Activated naive CD8-positive, alpha-beta T cell treated with anti-CD3 and anti-CD28 coated beads, Interleukin-2, amount 50 U/mL, for 24 hours (primary cell): ENCODE results near the gene ZBTB48.
A peak's percentile ranks its signal among the peaks of the same experiment; 100 is the strongest.

Experiments
- ATAC-seq: fragments of 150-1000 bp; cut with Tn5 transposase; one replicate; pipeline ENCODE4 v1.10.0; 2021
- DNase-seq: peaks from one replicate; pipeline ENCODE4 v3.0.0; 2021
- H3K27ac Mint-ChIP-seq: one replicate; pipeline ENCODE4 v1.8.0; 2021; ENCODE audit warnings: mild to moderate bottlenecking, mixed read lengths
- H3K27me3 Mint-ChIP-seq: one replicate; pipeline ENCODE4 v1.8.0; 2021; ENCODE audit warnings: mixed read lengths
- H3K36me3 Mint-ChIP-seq: one replicate; pipeline ENCODE4 v1.8.0; 2021; ENCODE audit warnings: low read depth, mixed read lengths
- H3K4me1 Mint-ChIP-seq: one replicate; pipeline ENCODE4 v1.8.0; 2021; ENCODE audit warnings: mixed read lengths
- H3K4me3 Mint-ChIP-seq: one replicate; pipeline ENCODE4 v1.8.0; 2021; ENCODE audit warnings: mild to moderate bottlenecking, moderate library complexity, mixed read lengths
- H3K9me3 Mint-ChIP-seq: one replicate; pipeline ENCODE4 v1.8.0; 2021; ENCODE audit warnings: mixed read lengths

ZBTB48 gene

DNA sequence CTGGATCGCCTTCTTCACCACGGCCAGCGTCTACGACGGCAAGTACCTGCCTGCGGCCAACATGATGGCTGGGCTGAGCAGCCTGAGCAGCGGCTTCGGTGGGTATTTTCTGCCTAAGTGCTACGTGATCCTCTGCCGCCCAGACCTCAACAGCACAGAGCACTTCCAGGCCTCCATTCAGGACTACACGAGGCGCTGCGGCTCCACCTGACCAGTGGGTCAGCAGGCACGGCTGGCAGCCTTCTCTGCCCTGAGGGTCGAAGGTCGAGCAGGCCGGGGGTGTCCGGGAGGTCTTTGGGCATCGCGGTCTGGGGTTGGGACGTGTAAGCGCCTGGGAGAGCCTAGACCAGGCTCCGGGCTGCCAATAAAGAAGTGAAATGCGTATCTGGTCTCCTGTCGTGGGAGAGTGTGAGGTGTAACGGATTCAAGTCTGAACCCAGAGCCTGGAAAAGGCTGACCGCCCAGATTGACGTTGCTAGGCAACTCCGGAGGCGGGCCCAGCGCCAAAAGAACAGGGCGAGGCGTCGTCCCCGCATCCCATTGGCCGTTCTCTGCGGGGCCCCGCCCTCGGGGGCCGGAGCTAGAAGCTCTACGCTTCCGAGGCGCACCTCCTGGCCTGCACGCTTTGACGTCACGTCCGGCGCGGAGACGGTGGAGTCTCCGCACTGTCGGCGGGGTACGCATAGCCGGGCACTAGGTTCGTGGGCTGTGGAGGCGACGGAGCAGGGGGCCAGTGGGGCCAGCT lies at the start of gene ZBTB48:
Gene ZBTB48 (plus strand): TSS at position 621 of the 745 bp plus-strand sequence. CDS start 616 bp downstream, outside the sequence.
- peaks cover 31% of the 10 kb centered on the region for H3K4me1 Mint-ChIP-seq
- H3K27me3 Mint-ChIP-seq: no peaks in the 10 kb centered on the region
- DNase-seq: peak; percentile 98

DNA sequence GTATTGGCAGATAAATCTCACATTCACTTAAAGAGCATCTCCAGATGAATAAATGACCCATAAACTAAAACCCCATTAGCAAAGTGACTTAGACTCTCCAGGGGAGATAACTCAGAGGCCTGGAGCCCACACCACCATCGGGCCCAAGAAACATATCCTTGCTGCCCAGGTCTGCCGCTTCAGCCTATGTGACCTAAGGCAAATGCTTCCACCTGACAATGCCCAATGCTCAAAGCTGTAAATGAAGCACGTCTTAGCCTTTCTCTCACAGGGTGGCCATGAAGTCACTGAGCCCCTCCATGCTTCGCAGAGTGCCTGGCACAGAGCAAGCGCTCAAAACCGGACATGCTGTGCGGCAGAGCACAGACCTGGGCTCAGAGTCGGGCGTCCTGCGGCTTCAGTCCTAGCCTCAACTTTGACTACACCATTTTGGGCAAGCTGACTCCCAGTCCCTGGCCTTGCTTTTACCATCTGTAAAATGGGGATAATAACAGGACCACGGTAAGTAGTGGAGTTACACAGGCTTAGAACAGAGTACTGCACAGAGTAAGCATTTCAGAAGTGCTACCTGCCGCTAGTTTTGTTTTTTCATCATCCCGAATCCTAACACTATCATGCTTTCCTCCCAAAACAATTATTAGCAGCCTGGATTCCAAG lies 49.2 kb upstream of the ZBTB48 start:
- DNase-seq: no peak
- Mint-ChIP-seq H3K4me3 (no peak overlapping the region), H3K9me3 (no peaks in the 10 kb centered on the region), H3K27ac (no peak overlapping the region), H3K36me3 (peaks cover 40% of the 10 kb centered on the region), H3K27me3 (no peaks in the 10 kb centered on the region), H3K4me1 (no peaks in the 10 kb centered on the region)
- ATAC-seq: no peak

More for the DNA sequence above, at the start of gene ZBTB48:
- peak within 1 kb of the TSS; percentile 89 for H3K4me3 Mint-ChIP-seq
- H3K36me3 Mint-ChIP-seq: peaks cover 6% of the 10 kb centered on the region
- H3K9me3 Mint-ChIP-seq: no peaks in the 10 kb centered on the region
- ATAC-seq: peak; percentile 99
- peak within 1 kb of the TSS; percentile 94 for H3K27ac Mint-ChIP-seq

DNA sequence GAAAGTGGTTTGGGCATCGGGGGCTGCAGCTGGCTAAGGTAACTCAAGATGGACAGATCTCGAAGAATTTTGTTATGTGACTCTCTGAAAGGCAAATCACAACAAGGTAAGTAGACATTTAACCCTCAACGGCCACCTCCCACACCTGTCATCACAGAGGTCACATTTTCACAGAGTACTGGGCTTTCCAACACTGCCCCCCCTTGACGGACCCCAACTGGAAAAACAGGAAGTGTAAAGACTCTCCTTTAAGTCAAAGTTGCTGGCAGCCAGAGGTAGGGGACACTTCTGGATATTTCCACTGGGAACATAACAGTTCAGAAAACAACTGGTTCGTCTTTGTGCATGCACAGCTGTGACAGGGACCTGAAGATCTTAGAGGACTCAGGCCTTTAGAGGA lies 47.8 kb upstream of the ZBTB48 start:
- H3K4me1 Mint-ChIP-seq: no peaks in the 10 kb centered on the region
- DNase-seq: no peak
- H3K27ac Mint-ChIP-seq: no peak overlapping the region

DNA sequence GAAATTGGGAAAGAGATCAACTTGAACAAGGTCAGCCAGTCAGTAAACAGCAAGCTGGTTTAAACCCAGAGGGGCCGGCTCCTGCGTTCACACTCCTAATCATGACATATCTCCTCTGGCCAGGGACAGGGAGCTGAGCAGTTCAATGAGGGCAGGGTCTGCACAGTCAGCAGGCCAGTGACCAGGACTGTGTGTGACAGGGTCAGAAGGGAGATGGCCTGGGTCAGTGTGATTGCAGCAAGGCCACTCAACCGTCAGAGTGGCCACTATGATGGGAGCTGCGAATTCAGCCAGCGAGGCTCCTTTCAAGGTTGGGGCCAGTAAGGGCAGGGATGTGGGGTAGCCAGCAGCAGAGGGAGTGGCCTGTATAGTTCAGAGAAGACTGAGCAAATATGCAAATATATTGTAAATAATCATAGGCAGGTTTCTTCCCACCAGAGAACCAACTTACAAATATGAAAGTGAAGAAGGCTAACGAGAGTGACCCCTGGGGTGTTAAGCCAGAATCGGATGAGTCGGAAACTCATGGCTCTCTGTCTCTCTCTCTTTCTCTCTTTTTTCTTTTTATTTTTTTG lies 45.5 kb upstream of the ZBTB48 start:
- no peaks in the 10 kb centered on the region for H3K27me3 Mint-ChIP-seq
- H3K27ac Mint-ChIP-seq: no peak overlapping the region
- no peaks in the 10 kb centered on the region for H3K9me3 Mint-ChIP-seq
- H3K4me3 Mint-ChIP-seq: no peak overlapping the region
- H3K4me1 Mint-ChIP-seq: no peaks in the 10 kb centered on the region
- DNase-seq: no peak
- no peak for ATAC-seq
- peaks cover 29% of the 10 kb centered on the region for H3K36me3 Mint-ChIP-seq

More for the DNA sequence above, 47.8 kb upstream of the ZBTB48 start:
- no peak overlapping the region for H3K4me3 Mint-ChIP-seq
- H3K9me3 Mint-ChIP-seq: no peaks in the 10 kb centered on the region
- H3K27me3 Mint-ChIP-seq: no peaks in the 10 kb centered on the region
- no peak for ATAC-seq
- H3K36me3 Mint-ChIP-seq: peaks cover 38% of the 10 kb centered on the region

DNA sequence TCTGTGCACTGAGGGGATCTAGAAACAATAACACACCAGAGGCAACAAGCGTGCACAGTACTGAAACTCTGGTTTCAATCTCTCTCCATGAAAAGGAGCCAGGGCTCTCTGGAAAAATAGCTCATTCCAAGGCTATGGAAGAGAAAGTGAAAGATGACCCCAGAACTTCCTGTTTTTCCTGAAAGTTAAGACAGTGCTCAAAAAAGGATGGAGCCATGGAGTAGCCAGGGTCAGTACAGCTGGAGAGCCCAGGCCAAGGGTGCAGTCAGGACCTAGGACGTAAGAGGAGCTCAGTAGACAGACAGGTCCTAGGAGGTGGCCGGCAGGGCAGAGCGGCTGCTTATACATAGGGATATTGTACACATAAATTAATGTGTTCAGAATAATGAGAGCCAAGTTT lies 44.6 kb upstream of the ZBTB48 start:
- H3K36me3 Mint-ChIP-seq: peaks cover 32% of the 10 kb centered on the region
- DNase-seq: no peak

DNA sequence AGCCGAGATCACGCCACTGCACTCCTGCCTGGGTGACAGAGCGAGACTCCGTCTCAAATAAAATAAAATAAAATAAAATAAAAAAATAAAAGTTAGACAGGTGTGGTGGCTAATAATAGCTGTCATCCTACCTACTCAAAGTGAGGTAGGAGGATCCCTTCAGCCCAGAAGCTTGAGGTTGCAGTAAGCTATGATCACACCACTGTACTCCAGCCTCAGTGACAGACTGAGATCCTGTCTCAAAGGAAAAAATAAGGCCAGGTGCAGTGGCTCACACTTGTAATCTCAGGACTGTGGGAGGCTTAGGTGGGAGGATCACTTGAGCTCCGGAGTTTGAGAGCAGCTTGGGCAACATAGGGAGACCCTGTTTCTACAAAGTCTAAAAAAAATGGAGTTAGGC lies 43.5 kb upstream of the ZBTB48 start:
- no peaks in the 10 kb centered on the region for H3K4me1 Mint-ChIP-seq
- peaks cover 37% of the 10 kb centered on the region for H3K36me3 Mint-ChIP-seq
- ATAC-seq (no peak), DNase-seq (no peak)
- H3K27me3 Mint-ChIP-seq: no peaks in the 10 kb centered on the region
- H3K27ac Mint-ChIP-seq: no peak overlapping the region
- no peaks in the 10 kb centered on the region for H3K9me3 Mint-ChIP-seq
- no peak overlapping the region for H3K4me3 Mint-ChIP-seq

More for the DNA sequence above, 44.6 kb upstream of the ZBTB48 start:
- H3K4me3 Mint-ChIP-seq: no peak overlapping the region
- no peaks in the 10 kb centered on the region for H3K9me3 Mint-ChIP-seq
- H3K4me1 Mint-ChIP-seq: no peaks in the 10 kb centered on the region
- no peak overlapping the region for H3K27ac Mint-ChIP-seq
- no peak for ATAC-seq
- H3K27me3 Mint-ChIP-seq: no peaks in the 10 kb centered on the region

DNA sequence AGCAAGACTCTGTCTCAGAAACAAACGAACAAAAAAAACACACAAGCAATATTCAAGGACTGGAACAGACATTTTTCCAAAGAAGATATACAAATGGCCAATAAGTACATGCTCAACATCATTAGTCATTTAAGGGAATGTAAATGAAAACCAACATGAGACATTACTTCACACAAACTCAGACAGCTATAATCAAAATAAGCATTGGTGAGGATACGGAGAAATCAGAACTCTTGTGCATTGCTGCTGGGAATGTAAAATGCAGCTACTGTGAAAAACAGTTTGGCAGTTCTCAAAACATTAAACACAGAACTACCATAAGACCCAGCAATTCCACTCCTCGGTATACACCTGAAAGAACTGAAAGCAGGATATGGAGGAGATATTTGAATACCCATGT lies 40.8 kb upstream of the ZBTB48 start:
- Mint-ChIP-seq H3K36me3 (peaks cover 32% of the 10 kb centered on the region), H3K27me3 (no peaks in the 10 kb centered on the region), H3K9me3 (no peaks in the 10 kb centered on the region), H3K4me3 (no peak overlapping the region), H3K27ac (no peak overlapping the region), H3K4me1 (no peaks in the 10 kb centered on the region)
- no peak for ATAC-seq
- DNase-seq: no peak

DNA sequence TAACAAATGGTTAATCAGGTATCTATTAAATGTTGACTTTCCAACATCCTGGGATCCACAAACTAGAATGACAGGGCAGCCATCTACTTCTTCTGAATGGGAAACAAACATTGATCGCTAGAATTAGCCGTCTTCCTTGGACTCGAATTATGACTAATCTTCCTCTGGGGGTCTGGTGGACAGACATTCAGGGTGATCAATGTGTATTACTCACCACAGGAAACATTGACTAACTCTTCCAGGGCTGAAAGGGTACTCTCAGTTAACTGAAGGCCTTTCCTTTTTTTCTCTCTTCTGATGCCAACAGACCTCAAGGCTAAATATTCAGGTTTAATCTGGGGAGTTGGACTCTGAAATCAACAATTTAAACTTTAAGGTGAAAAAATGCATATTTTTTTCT lies 35.0 kb upstream of the ZBTB48 start:
- ATAC-seq (peak; percentile 85), DNase-seq (no peak)
- Mint-ChIP-seq H3K9me3 (no peaks in the 10 kb centered on the region), H3K4me1 (peaks cover 34% of the 10 kb centered on the region), H3K4me3 (peak overlapping the region; percentile 62), H3K27me3 (no peaks in the 10 kb centered on the region), H3K27ac (peak overlapping the region; percentile 89), H3K36me3 (peaks cover 50% of the 10 kb centered on the region)

DNA sequence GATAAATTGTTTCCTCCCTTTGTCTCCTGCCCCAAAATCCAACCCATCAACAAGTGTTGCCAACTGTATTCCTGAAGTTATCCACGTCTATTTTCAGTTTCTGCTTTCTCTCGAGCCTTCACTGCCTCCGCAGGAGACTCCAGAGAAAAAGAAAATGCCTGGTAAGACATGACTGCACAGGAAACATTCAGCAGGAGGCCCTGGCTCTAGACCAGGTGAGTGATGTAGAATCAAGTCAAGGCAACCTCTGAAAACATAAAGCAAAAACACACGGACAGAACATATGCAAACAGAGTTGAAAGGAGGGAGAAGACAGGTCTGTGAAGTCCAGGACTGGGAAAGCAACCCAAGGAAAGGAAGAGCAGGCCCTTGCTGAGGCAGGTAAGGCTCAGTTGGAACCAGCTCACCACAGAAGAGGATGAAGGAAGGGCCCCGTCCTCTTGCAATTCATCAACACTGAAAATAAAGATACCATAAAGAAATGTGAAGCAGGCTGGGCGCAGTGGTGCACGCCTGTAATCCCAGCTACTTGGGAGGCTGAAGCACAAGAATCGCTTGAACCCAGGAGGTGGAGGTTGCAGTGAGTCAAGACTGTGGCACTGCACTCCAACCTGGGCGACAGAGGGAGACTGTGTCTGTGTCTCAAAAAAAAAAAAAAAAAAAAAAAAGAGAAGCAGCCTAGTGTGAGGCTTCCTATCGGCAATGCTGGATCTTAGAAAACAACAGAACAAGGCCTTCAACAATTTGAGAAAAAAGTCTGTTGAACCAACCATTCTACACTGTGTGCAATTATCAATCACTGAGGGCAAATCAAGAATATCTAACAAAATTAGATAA lies 34.3 kb upstream of the ZBTB48 start:
- Mint-ChIP-seq H3K9me3 (no peaks in the 10 kb centered on the region), H3K4me3 (peak overlapping the region; percentile 62), H3K4me1 (peaks cover 34% of the 10 kb centered on the region), H3K27ac (peak overlapping the region; percentile 89), H3K36me3 (peaks cover 51% of the 10 kb centered on the region), H3K27me3 (no peaks in the 10 kb centered on the region)
- ATAC-seq (peak; percentile 21), DNase-seq (no peak)

DNA sequence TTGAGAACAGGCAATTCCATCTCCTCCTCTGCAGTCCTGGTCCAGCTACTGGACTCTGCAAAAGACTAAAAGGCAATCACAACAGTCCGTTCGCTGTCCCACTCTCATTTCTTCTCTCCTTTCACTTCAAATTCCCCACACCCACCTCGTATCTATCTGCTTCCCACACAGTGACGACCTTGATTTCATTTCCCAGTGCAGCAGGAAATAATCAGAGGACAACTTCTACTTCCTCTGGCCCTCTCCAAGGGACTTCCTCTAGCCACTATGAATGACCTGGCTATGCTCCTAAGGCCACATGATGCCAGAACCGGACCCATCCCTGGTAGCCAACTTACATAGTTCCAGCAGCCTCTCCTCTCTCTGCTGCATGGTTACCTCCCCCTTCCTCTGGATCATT lies 33.5 kb upstream of the ZBTB48 start:
- Mint-ChIP-seq H3K4me3 (no peak overlapping the region), H3K9me3 (no peaks in the 10 kb centered on the region), H3K27me3 (no peaks in the 10 kb centered on the region), H3K36me3 (peaks cover 45% of the 10 kb centered on the region), H3K4me1 (peaks cover 37% of the 10 kb centered on the region), H3K27ac (peak overlapping the region; percentile 89)
- ATAC-seq (no peak), DNase-seq (no peak)

DNA sequence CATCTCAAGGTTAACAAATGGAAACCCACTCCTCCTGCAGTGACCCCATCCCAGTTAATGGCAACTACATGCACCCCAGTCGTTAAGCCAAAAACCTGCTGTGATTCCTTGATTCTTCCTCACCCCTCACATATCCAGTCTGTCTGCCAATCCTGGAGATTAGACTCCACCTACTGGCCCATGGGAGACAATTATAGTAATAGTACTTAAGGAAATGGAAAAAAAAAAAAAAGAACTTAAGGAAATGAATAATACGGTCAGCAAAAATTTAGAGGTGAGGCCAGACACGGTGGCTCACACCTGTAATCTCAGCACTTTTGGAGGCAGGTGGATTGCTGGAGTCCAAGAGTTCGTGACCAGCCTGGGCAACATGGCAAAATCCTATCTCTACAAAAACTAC lies 32.5 kb upstream of the ZBTB48 start:
- no peaks in the 10 kb centered on the region for H3K27me3 Mint-ChIP-seq
- H3K4me3 Mint-ChIP-seq: no peak overlapping the region
- H3K4me1 Mint-ChIP-seq: peaks cover 41% of the 10 kb centered on the region
- H3K9me3 Mint-ChIP-seq: no peaks in the 10 kb centered on the region
- peak overlapping the region; percentile 89 for H3K27ac Mint-ChIP-seq
- DNase-seq (no peak), ATAC-seq (no peak)
- H3K36me3 Mint-ChIP-seq: peaks cover 43% of the 10 kb centered on the region

DNA sequence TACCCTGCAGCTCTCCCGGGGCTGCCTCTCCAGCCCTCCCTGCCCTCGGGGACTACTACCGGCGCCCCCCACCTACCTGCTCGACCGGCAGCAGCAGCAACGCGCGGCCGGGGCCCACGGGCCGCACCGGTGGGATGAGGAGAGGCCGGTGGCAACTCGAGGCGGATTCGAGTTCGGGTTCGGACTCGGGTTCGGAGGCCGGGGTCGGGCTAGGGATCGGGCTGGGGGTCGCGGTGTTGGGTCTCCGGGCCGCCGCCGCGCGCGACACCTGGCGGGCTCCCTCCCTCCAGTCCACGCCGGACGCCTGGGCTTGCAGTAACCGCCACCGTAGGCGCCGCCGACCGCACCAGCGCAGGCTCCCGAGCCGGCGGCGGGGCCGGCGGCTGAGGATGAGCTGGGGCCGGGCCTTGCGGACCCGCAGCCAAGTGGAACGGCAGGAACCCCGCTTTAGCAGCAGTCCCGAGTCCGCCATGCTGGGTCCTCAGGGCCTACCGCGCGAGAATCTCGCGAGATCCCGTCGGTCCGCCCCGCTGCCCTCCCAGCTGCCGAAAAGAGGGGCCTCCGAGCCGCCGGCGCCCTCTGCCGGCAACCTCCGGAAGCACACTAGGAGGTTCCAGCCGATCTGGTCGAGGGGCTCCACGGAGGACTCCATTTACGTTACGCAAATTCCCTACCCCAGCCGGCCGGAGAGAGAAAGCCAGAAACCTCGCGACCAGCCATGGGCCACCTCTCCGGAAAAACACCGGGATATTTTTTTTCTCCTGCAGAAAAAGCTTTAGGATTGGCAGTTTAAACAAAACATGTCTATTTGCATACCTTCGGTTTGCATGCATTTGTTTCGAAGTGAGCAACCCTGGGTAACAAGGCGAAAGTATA lies 25.5 kb upstream of the ZBTB48 start, which contains the start of gene NOL9:
Gene NOL9 (minus strand): TSS at position 483 of the 876 bp plus-strand sequence. CDS start 11 bp downstream, at position 472.
- DNase-seq (peak; percentile 97), ATAC-seq (peak; percentile 97)
- Mint-ChIP-seq H3K4me1 (peaks cover 24% of the 10 kb centered on the region), H3K9me3 (no peaks in the 10 kb centered on the region), H3K27ac (peak within 1 kb of the TSS; percentile 69), H3K36me3 (peaks cover 5% of the 10 kb centered on the region), H3K4me3 (peak within 1 kb of the TSS; percentile 85), H3K27me3 (no peaks in the 10 kb centered on the region)

DNA sequence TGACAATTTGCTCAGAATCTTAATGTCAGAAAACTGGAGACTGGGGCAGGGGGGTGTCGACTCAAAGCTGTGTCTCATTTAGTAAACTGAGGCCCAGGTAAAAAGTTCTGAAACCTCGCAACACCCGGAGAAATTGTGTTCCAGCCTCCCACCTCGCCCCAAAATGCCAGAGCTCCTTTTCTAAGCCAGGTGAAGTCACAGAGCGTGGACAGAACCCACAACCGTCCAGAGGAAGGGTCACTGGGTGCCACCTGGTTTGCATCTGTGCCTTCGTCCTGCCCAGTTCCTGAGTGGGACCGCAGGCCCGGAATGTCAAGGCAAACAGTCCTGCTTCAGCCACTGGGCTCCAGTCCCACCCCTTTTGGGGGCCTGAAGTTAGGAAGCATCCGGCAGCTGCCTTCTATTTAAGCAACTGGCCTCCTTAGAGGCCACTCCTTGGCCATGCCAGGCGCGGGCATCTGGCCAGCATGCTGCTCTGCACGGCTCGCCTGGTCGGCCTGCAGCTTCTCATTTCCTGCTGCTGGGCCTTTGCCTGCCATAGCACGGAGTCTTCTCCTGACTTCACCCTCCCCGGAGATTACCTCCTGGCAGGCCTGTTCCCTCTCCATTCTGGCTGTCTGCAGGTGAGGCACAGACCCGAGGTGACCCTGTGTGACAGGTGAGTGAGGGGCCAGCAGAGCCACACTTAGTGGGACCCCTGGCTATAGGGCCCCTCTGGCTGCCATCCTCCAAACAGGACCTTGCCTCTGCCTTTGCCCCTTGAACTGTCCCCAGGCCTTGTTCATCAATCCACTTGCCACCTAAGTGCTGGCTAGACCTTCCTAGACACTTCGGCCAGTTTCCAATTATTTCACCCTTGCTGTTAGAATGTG lies 24.7 kb upstream of the ZBTB48 start, which contains the start of gene TAS1R1:
Gene TAS1R1 (plus strand): TSS at position 401 of the 872 bp plus-strand sequence. CDS start 67 bp downstream, at position 468.
- ATAC-seq (no peak), DNase-seq (no peak)
- peak within 1 kb of the TSS; percentile 85 for H3K4me3 Mint-ChIP-seq
- H3K36me3 Mint-ChIP-seq: peaks cover 5% of the 10 kb centered on the region
- no peaks in the 10 kb centered on the region for H3K27me3 Mint-ChIP-seq
- H3K4me1 Mint-ChIP-seq: peaks cover 24% of the 10 kb centered on the region
- peak within 1 kb of the TSS; percentile 13 for H3K27ac Mint-ChIP-seq
- no peaks in the 10 kb centered on the region for H3K9me3 Mint-ChIP-seq
